ENCODE results near the gene ABCA4. TPM values are rescaled to one million over a fixed set of nuclear protein-coding genes. Genes with fewer than 3 reads are reported as not detected.

ABCA4 gene
- polyA plus RNA-seq, 1 experiment: 0.25 TPM

- CTCF ChIA-PET: interaction anchor here (0.7 to 1.9 kb wide), 2 partner anchors 11 to 13 kb away, joined by 3 to 5 read pairs; no protein-coding TSS in a partner anchor
- no peaks in the 10 kb centered on the region; the same call in none of the 2 replicates for H3K27me3 ChIP-seq (ENCODE audit: control insufficient read depth, insufficient read depth, low read length)
- POLR2A ChIA-PET: no interaction called here
- TF ChIP-seq, protein P1, sequence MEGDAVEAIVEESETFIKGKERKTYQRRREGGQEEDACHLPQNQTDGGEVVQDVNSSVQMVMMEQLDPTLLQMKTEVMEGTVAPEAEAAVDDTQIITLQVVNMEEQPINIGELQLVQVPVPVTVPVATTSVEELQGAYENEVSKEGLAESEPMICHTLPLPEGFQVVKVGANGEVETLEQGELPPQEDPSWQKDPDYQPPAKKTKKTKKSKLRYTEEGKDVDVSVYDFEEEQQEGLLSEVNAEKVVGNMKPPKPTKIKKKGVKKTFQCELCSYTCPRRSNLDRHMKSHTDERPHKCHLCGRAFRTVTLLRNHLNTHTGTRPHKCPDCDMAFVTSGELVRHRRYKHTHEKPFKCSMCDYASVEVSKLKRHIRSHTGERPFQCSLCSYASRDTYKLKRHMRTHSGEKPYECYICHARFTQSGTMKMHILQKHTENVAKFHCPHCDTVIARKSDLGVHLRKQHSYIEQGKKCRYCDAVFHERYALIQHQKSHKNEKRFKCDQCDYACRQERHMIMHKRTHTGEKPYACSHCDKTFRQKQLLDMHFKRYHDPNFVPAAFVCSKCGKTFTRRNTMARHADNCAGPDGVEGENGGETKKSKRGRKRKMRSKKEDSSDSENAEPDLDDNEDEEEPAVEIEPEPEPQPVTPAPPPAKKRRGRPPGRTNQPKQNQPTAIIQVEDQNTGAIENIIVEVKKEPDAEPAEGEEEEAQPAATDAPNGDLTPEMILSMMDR (IDR thresholded peaks at IDR 0.05; ENCODE audit: insufficient read depth, low read depth, low read length): no peak
- no peak for DNase-seq (ENCODE audit: low read depth)
- H3K36me3 ChIP-seq (ENCODE audit: control insufficient read depth, insufficient read depth, low read length): no peaks in the 10 kb centered on the region
- no peak overlapping the region for H3K4me3 ChIP-seq (ENCODE audit: low read depth, low read length)
These were observed 108.1 kb downstream of the ABCA4 start for GRCh38 chr1:94012708-94013366.

DNA sequence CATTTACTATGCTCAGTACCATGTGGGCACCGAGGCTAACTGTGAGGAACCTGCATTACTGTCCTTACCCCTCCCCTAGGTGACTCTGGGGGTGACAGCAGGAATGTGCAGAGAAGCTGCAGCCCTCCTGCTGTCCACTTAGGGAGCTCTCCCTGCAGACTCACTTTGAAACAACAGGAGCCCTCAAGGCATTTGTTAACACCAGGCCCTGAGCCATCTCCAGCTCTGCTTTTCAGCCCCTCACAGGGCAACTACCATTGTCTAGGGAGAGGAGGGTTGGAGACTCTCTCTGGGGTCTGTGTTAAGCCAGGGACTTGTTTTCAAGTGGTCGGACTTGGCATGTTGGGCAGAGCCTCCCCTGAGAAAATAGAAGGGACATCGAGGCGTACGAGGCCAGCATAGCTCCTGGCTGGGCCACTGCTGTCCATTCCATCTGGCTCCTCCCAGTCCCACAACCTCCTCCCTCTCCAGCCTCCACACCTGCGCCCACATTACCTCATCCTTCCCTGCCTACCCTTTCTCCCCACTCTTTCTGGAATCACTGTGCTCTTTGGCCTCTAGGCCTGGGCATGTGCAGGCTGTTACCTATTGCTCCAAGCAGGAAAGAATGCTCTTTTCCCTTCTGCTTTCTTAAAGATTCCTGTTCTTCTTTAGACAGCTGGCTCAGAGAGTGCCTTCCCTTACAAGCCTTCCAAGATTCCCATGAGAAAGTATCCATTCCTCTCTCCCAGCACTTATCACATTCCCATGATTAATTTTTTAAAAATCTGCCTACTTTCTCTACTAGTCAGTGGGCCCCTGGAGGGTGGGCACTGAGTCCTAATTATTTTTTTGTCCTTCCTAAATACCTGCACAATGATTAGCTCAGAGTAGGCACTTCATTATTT is 109.0 kb downstream of the ABCA4 start:
- TF ChIP-seq, protein P1 (IDR thresholded peaks at IDR 0.05; ENCODE audit: insufficient read depth, low read depth, low read length): no peak
- DNase-seq (ENCODE audit: low read depth): no peak
- POLR2A ChIA-PET: no interaction called here
- CTCF ChIA-PET: interaction anchor here (1.5 to 1.9 kb wide), 2 partner anchors 10 to 324 kb away, joined by 5 read pairs; no protein-coding TSS in a partner anchor
- Histone ChIP-seq H3K4me3 (ENCODE audit: low read depth, low read length) (no peak overlapping the region), H3K27me3 (ENCODE audit: control insufficient read depth, insufficient read depth, low read length) (peaks cover 1% of the 10 kb centered on the region), H3K36me3 (ENCODE audit: control insufficient read depth, insufficient read depth, low read length) (no peaks in the 10 kb centered on the region)

- DNase-seq (ENCODE audit: low read depth): no peak
- no peak overlapping the region for H3K4me3 ChIP-seq (ENCODE audit: low read depth, low read length)
- peaks cover 1% of the 10 kb centered on the region for H3K27me3 ChIP-seq (ENCODE audit: control insufficient read depth, insufficient read depth, low read length)
- CTCF ChIA-PET: interaction anchor here (0.6 to 1.9 kb wide), 3 partner anchors 10 to 325 kb away, joined by 3 to 5 read pairs (median 5); no protein-coding TSS in a partner anchor
- TF ChIP-seq, protein P1 (IDR thresholded peaks at IDR 0.05; ENCODE audit: insufficient read depth, low read depth, low read length): no peak
- POLR2A ChIA-PET: no interaction called here
- H3K36me3 ChIP-seq (ENCODE audit: control insufficient read depth, insufficient read depth, low read length): no peaks in the 10 kb centered on the region
These were observed 109.8 kb downstream of the ABCA4 start for GRCh38 chr1:94011129-94011528.

GRCh38 chr1:94009304-94009703 is 111.6 kb downstream of the ABCA4 start:
- H3K27me3 ChIP-seq (ENCODE audit: control insufficient read depth, insufficient read depth, low read length): peaks cover 1% of the 10 kb centered on the region
- TF ChIP-seq, protein P1 (IDR thresholded peaks at IDR 0.05; ENCODE audit: insufficient read depth, low read depth, low read length): no peak
- ChIA-PET CTCF (interaction anchor here (0.9 kb wide), 1 partner anchor 13 kb away, joined by 3 read pairs; no protein-coding TSS in a partner anchor), POLR2A (no interaction called here)
- no peak for DNase-seq (ENCODE audit: low read depth)
- H3K4me3 ChIP-seq (ENCODE audit: low read depth, low read length): no peak overlapping the region
- no peaks in the 10 kb centered on the region for H3K36me3 ChIP-seq (ENCODE audit: control insufficient read depth, insufficient read depth, low read length)

GRCh38 chr1:94006604-94007003 is 114.3 kb downstream of the ABCA4 start:
- Histone ChIP-seq H3K27me3 (ENCODE audit: control insufficient read depth, insufficient read depth, low read length) (peaks cover 5% of the 10 kb centered on the region), H3K4me3 (ENCODE audit: low read depth, low read length) (no peak overlapping the region), H3K36me3 (ENCODE audit: control insufficient read depth, insufficient read depth, low read length) (no peaks in the 10 kb centered on the region)
- ChIA-PET CTCF (interaction anchor here (1.4 to 1.6 kb wide), 3 partner anchors 17 to 329 kb away, joined by 3 to 5 read pairs (median 4); partner anchors contain the start of gene GCLM), POLR2A (no interaction called here)
- DNase-seq (ENCODE audit: low read depth): no peak
- TF ChIP-seq, protein P1 (IDR thresholded peaks at IDR 0.05; ENCODE audit: insufficient read depth, low read depth, low read length): no peak
